HepG2 (cell line): Measurements from ENCODE around the gene GATAD2B. TPM values are rescaled to one million over a fixed set of nuclear protein-coding genes. Genes with fewer than 3 reads are reported as not detected.
"Not testable (repeated sequence)": the region's sequence is repeated elsewhere in the genome, so short reads cannot be mapped to it uniquely, and the experiment has no call there.

Experiments used
- ATAC-seq: fragments of 200-7000 bp; cut with Tn5 transposase; 3 replicates; pipeline ENCODE4 v1.9.1; 2020; ENCODE audit warnings: mild to moderate bottlenecking, moderate library complexity
- BruUV-seq: library from RNA; stranded (reverse); fragments of 400-500 nt; replicated peaks from 2 replicates; lab custom pipeline; 2021; lab: Mats Ljungman, UMichigan
- CTCF ChIA-PET: fragments of 300-600 bp; formaldehyde crosslinking; extraction: SDS; loops from one replicate; lab custom pipeline; 2021; ENCODE audit warnings: low total read pairs, inconsistent platforms, low intra/inter-chr PET ratio; lab: Yijun Ruan, JAX
- POLR2A ChIA-PET: fragments of 350-600 bp; sonication (Branson Sonifier 250); formaldehyde crosslinking; loops from one replicate; lab custom pipeline; 2020; ENCODE audit warnings: antibody characterized with exemption, inconsistent platforms; lab: Yijun Ruan, JAX
- DNase-seq: peaks from one replicate; pipeline ENCODE4 v3.0.0-alpha.2; 2015; ENCODE audit warnings: low spot score
- FAIRE-seq: peaks from 3 replicates; lab custom pipeline; 2011; peaks lifted over from hg19 to GRCh38; lab: Jason Lieb, UNC
- H2AFZ ChIP-seq: one replicate; pipeline ENCODE4 v1.6.1; 2011; ENCODE audit warnings: low read length, inconsistent platforms
- H3K27ac ChIP-seq: fragments of 300-600 bp; 3 replicates; pipeline ENCODE4 v1.8.0; 2011; ENCODE audit warnings: mixed run types, mild to moderate bottlenecking, mixed read lengths, low read length, inconsistent platforms; ENCODE audit not compliant: insufficient read depth; ENCODE audit errors: extremely low read length
- H3K27me3 ChIP-seq, 2 experiments: fragments of 200-600 bp in 1 of 2; 2 replicates in 1 of 2; 3 replicates in 1 of 2; pipeline versions ENCODE4 v1.6.0 to v1.8.0; 2011; ENCODE audit warnings: low read length in 2 of 2, mild to moderate bottlenecking in 2 of 2, moderate library complexity in 2 of 2, inconsistent platforms in 1 of 2; ENCODE audit not compliant: insufficient read depth in 2 of 2, control insufficient read depth in 1 of 2
- H3K36me3 ChIP-seq, 2 experiments: fragments of 200-600 bp in 1 of 2; replicated peaks in 1 of 2; 2 replicates in 1 of 2; 3 replicates in 1 of 2; pipeline versions ENCODE4 v1.5.1 to v1.8.0; 2011; ENCODE audit warnings: low read length in 2 of 2, inconsistent platforms in 1 of 2; ENCODE audit not compliant: insufficient read depth in 2 of 2, control insufficient read depth in 1 of 2
- H3K4me1 ChIP-seq: 2 replicates; pipeline ENCODE4 v1.5.1; 2012; ENCODE audit warnings: low read length, inconsistent platforms; ENCODE audit not compliant: insufficient read depth
- H3K4me2 ChIP-seq: 2 replicates; pipeline ENCODE4 v1.6.0; 2011; ENCODE audit warnings: low read depth, low read length, inconsistent platforms
- H3K4me3 ChIP-seq, 3 experiments: fragments of 200-600 bp in 1 of 3; sonication (generic), shearing (Covaris generic) in 1 of 3; replicated peaks in 1 of 3; 2 replicates each; pipeline ENCODE4 v1.5.1; 2011 to 2016; ENCODE audit warnings: low read length in 3 of 3, inconsistent platforms in 2 of 3, low read depth in 2 of 3, mild to moderate bottlenecking in 2 of 3, control low read depth in 1 of 3, mixed read lengths in 1 of 3; ENCODE audit not compliant: insufficient read depth in 1 of 3
- H3K79me2 ChIP-seq: one replicate; pipeline ENCODE4 v1.6.1; 2011; ENCODE audit warnings: low read length, inconsistent platforms; ENCODE audit not compliant: insufficient read depth
- H3K9ac ChIP-seq: 2 replicates; pipeline ENCODE4 v1.6.0; 2011; ENCODE audit warnings: mild to moderate bottlenecking, low read depth, low read length, inconsistent platforms; ENCODE audit not compliant: insufficient read depth
- H3K9me3 ChIP-seq: 2 replicates; pipeline ENCODE4 v1.5.1; 2012; ENCODE audit warnings: mild to moderate bottlenecking, low read length
- H4K20me1 ChIP-seq: 2 replicates; pipeline ENCODE4 v1.6.0; 2011; ENCODE audit warnings: inconsistent platforms, mild to moderate bottlenecking, low read length, moderate library complexity; ENCODE audit not compliant: insufficient read depth
- POGZ ChIP-seq: sonication (generic); formaldehyde crosslinking; IDR thresholded peaks from 2 replicates; pipeline ENCODE4 v1.4.0; 2020; ENCODE audit warnings: mild to moderate bottlenecking, missing genetic modification reagents
- ZMYM4 ChIP-seq: sonication (generic); formaldehyde crosslinking; IDR thresholded peaks from 2 replicates; pipeline ENCODE4 v1.8.1; 2023; ENCODE audit warnings: mild to moderate bottlenecking, missing genetic modification reagents
- ZNF205 ChIP-seq: IDR thresholded peaks from 2 replicates; pipeline ENCODE4 v1.6.1; 2018; ENCODE audit warnings: missing biosample characterization, missing genetic modification reagents
- ZNF816 ChIP-seq: sonication (generic); formaldehyde crosslinking; IDR thresholded peaks from 2 replicates; pipeline ENCODE4 v1.8.0; 2022; ENCODE audit warnings: missing genetic modification reagents, mild to moderate bottlenecking, borderline replicate concordance
- WGBS: methylation state at CpG from one replicate; pipeline ENCODE4 v1.1.6; 2017; ENCODE audit warnings: low lambda C conversion rate; 5-methylcytosine and 5-hydroxymethylcytosine counted together
- in situ Hi-C: cut with HindIII; loops from 2 replicates; pipeline ENCODE4 v1.10.0; 2017; ENCODE audit warnings: low pct_unique_long_range_greater_than_20kb; ENCODE audit not compliant: extremely low pct_ligation_motif_present
- intact Hi-C: fragments of 100-400 bp; cut with micrococcal nuclease; formaldehyde crosslinking; loops from one replicate; pipeline ENCODE4 v1.10.0; 2022; ENCODE audit not compliant: unreplicated experiment
- polyA plus RNA-seq, 8 experiments: library from polyadenylated mRNA; depleted of rRNA in 3 of 8; stranded (reverse) in 7 of 8; unstranded in 1 of 8; fragments of >200 nt; fragmentation: Illumina TruSeq in 4 of 8; extraction: Trizol in 4 of 8; gene quantifications; 2 replicates each; pipeline versions ENCODE4 v1.2.1 to v1.2.3, GENCODE V29; 2011 to 2016; ENCODE audit warnings: low read depth in 4 of 8, missing spikeins in 1 of 8, mixed read lengths in 1 of 8; ENCODE audit not compliant: insufficient read depth in 1 of 8
- total RNA-seq, 5 experiments: library from RNA; depleted of rRNA; stranded (reverse); fragments of >200 nt; fragmentation: Illumina TruSeq; extraction: Trizol; gene quantifications; 2 replicates each; pipeline ENCODE4 v1.2.3, GENCODE V29; 2016; ENCODE audit warnings: low read depth in 1 of 5
- TF ChIP-seq, protein P1 (sequence below): sonication (generic); formaldehyde crosslinking; IDR thresholded peaks from 2 replicates; pipeline ENCODE4 v1.4.0; 2020; ENCODE audit warnings: missing genetic modification reagents, mild to moderate bottlenecking, borderline replicate concordance

GATAD2B gene
- total and polyA plus RNA-seq, 2 of the 13 experiments (the other 11 are each of a cell fraction or from before 2014, with no cell fraction given), result 3.2 to 5.2 TPM

GRCh38 chr1:153841463-153841994 lies 81.2 kb downstream of the GATAD2B start:
- no peak overlapping the region for H3K9ac ChIP-seq
- no peak overlapping the region for H3K4me3 ChIP-seq
- intact Hi-C loops, result no loop called here
- FAIRE-seq (no peak), DNase-seq (no peak)
- H3K4me2 ChIP-seq, result no peak overlapping the region
- no peaks in the 10 kb centered on the region for H3K27me3 ChIP-seq
- TF ChIP-seq ZNF816 (no peak), ZNF205 (CRISPR knock-in tag) (no peak), ZMYM4 (CRISPR knock-in tag) (no peak), POGZ (no peak)
- TF ChIP-seq, protein P1, sequence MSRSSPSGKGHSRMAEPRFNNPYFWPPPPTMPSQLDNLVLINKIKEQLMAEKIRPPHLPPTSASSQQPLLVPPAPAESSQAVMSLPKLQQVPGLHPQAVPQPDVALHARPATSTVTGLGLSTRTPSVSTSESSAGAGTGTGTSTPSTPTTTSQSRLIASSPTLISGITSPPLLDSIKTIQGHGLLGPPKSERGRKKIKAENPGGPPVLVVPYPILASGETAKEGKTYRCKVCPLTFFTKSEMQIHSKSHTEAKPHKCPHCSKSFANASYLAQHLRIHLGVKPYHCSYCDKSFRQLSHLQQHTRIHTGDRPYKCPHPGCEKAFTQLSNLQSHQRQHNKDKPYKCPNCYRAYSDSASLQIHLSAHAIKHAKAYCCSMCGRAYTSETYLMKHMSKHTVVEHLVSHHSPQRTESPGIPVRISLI (CRISPR knock-in tag), result no peak
- TF ChIP-seq, all 625 proteins: peak for 0
- ChIA-PET CTCF (no interaction called here), POLR2A (no interaction called here)
- no peak overlapping the region for H2AFZ ChIP-seq
- H3K79me2 ChIP-seq, result peaks cover 13% of the 10 kb centered on the region
- WGBS, result 95% methylated on average over 3 of the region's 3 CpGs
- H3K4me1 ChIP-seq, result peaks cover 6% of the 10 kb centered on the region
- no peaks in the 10 kb centered on the region; the same call in 1 of the 2 replicates for H4K20me1 ChIP-seq
- H3K36me3 ChIP-seq, result 0 out of 5 replicates have a peak, but pooled peaks cover 0 to 1% of the 10 kb centered on the region in 2 experiments
- no peaks in the 10 kb centered on the region for H3K9me3 ChIP-seq
- ATAC-seq, result no peak
- H3K27ac ChIP-seq, result no peak overlapping the region
- in situ Hi-C loops, result no loop called here
- no TSS peak for BruUV-seq

DNA sequence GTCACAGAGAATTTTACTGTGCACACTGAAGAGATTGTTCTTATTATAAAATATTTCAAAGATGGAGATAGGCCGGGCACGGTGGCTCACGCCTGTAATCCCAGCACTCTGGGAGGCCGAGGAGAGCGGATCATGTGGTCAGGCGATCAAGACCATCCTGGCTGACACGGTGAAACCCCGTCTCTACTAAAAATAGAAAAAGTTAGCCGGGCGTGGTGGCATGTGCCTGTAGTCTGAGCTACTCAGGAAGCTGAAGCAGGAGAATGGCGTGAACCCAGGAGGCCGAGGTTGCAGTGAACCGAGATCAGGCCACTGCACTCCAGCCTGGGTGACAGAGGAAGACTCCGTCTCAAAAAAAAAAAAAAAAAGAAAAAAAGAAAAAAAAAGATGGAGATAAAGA lies 82.0 kb downstream of the GATAD2B start:
- in situ Hi-C loops, H2AFZ ChIP-seq, DNase-seq, CTCF ChIA-PET, H3K9ac ChIP-seq, H3K9me3 ChIP-seq, H3K4me3 ChIP-seq, intact Hi-C loops, FAIRE-seq, H3K27ac ChIP-seq, H3K36me3 ChIP-seq, BruUV-seq, POLR2A ChIA-PET, H3K4me1 ChIP-seq, ATAC-seq, H4K20me1 ChIP-seq, H3K4me2 ChIP-seq, H3K27me3 ChIP-seq: not testable (repeated sequence)
- H3K79me2 ChIP-seq, result peaks cover 11% of the 10 kb centered on the region
- 93% methylated on average over 14 of the region's 14 CpGs for WGBS
